Measurements from ENCODE around the gene CFAP97D2. TPM values are rescaled to one million over a fixed set of nuclear protein-coding genes. Genes with fewer than 3 reads are reported as not detected.
"Not testable (repeated sequence)": the region's sequence is repeated elsewhere in the genome, so short reads cannot be mapped to it uniquely, and the experiment has no call there.

The CFAP97D2 gene
- total and polyA plus RNA-seq, 2 of the 13 experiments (the other 11 are each of a cell fraction or from before 2014, with no cell fraction given) = not detected

DNA sequence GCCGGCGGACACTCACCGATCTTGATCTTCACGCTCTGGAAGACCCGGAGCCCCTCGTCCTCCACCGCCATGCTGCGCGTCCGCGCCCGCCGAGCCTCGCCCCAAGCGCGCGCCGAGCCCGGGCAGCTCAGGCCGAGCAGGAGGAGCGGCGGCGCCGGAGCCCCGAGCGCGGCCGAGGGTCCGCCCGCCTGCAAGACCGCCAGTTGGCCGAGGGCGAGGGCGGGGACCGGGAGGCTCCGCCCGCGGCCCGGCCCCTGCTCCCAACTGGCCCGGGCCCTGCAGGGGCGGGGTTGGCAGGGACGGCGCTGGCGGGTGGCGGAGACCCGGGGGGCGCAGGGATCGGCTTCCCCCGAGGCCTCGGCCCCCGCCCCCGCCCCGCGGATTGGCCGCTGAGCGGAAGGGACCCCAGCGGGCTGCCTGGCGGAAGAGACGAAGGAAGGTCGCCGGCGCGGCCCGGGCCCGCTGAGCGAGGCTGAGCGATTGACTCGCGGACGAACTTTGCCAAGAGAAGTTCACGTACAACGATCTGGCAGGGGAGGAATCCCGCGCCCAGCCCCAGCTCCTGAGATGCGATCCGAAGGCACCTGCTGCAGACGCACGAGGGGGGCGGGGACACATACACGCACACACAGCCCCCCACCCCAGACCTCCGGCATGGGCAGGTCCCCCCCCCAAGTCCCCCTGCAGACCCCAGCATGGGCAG lies 46.5 kb upstream of the CFAP97D2 start, which contains the start of gene RASA3 (continued):
- TF ChIP-seq, protein P1, sequence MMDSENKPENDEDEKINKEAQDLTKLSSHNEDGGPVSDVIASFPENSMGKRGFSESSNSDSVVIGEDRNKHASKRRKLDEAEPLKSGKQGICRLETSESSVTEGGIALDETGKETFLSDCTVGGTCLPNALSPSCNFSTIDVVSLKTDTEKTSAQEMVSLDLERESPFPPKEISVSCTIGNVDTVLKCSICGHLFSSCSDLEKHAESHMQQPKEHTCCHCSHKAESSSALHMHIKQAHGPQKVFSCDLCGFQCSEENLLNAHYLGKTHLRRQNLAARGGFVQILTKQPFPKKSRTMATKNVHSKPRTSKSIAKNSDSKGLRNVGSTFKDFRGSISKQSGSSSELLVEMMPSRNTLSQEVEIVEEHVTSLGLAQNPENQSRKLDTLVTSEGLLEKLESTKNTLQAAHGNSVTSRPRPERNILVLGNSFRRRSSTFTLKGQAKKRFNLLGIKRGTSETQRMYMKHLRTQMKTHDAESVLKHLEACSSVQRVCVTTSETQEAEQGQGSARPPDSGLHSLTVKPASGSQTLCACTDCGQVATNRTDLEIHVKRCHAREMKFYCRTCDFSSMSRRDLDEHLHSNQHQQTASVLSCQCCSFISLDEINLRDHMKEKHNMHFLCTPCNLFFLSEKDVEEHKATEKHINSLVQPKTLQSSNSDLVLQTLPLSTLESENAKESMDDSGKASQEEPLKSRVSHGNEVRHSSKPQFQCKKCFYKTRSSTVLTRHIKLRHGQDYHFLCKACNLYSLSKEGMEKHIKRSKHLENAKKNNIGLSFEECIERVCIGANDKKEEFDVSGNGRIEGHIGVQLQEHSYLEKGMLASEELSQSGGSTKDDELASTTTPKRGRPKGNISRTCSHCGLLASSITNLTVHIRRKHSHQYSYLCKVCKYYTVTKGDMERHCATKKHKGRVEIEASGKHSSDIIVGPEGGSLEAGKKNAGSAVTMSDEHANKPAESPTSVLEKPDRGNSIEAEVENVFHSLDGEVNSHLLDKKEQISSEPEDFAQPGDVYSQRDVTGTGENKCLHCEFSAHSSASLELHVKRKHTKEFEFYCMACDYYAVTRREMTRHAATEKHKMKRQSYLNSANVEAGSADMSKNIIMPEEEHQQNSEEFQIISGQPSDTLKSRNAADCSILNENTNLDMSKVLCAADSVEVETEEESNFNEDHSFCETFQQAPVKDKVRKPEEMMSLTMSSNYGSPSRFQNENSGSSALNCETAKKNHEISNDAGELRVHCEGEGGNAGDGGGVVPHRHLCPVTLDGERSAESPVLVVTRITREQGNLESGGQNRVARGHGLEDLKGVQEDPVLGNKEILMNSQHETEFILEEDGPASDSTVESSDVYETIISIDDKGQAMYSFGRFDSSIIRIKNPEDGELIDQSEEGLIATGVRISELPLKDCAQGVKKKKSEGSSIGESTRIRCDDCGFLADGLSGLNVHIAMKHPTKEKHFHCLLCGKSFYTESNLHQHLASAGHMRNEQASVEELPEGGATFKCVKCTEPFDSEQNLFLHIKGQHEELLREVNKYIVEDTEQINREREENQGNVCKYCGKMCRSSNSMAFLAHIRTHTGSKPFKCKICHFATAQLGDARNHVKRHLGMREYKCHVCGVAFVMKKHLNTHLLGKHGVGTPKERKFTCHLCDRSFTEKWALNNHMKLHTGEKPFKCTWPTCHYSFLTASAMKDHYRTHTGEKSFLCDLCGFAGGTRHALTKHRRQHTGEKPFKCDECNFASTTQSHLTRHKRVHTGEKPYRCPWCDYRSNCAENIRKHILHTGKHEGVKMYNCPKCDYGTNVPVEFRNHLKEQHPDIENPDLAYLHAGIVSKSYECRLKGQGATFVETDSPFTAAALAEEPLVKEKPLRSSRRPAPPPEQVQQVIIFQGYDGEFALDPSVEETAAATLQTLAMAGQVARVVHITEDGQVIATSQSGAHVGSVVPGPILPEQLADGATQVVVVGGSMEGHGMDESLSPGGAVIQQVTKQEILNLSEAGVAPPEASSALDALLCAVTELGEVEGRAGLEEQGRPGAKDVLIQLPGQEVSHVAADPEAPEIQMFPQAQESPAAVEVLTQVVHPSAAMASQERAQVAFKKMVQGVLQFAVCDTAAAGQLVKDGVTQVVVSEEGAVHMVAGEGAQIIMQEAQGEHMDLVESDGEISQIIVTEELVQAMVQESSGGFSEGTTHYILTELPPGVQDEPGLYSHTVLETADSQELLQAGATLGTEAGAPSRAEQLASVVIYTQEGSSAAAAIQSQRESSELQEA (CRISPR knock-in tag; IDR thresholded peaks at IDR 0.05; ENCODE audit: not compliant biosample characterization) = no peak
- no peak for TF ChIP-seq ZNF138 (CRISPR knock-in tag; IDR thresholded peaks at IDR 0.05; ENCODE audit: low read depth)

- H3K36me3 ChIP-seq (replicated peaks in 1 of 2; ENCODE audit: control insufficient read depth in 1 of 2, insufficient read depth in 2 of 2, low read length in 2 of 2); ATAC-seq; H3K27ac ChIP-seq (ENCODE audit: extremely low read length, insufficient read depth, low read length); H3K4me1 ChIP-seq (ENCODE audit: insufficient read depth, low read length); DNase-seq (ENCODE audit: low spot score); H4K20me1 ChIP-seq (ENCODE audit: insufficient read depth, low read length); in situ Hi-C loops (cut with HindIII; ENCODE audit: extremely low pct_ligation_motif_present, low pct_unique_long_range_greater_than_20kb); BruUV-seq (replicated peaks); intact Hi-C loops (cut with micrococcal nuclease; ENCODE audit: unreplicated experiment); H3K4me2 ChIP-seq (ENCODE audit: low read depth, low read length); H3K9me3 ChIP-seq (ENCODE audit: low read length); FAIRE-seq; CTCF ChIA-PET (ENCODE audit: low intra/inter-chr PET ratio, low total read pairs); H3K4me3 ChIP-seq (replicated peaks in 1 of 3; ENCODE audit: insufficient read depth in 1 of 3, low read depth in 2 of 3, low read length in 3 of 3); H3K79me2 ChIP-seq (ENCODE audit: insufficient read depth, low read length); H2AFZ ChIP-seq (ENCODE audit: low read length); H3K9ac ChIP-seq (ENCODE audit: insufficient read depth, low read depth, low read length); POLR2A ChIA-PET: not testable (repeated sequence)
- no CpG with 5 or more reads among the region's 9 CpGs for WGBS (ENCODE audit: low lambda C conversion rate)
- peaks cover 14 to 59% of the 10 kb centered on the region in 2 experiments for H3K27me3 ChIP-seq (ENCODE audit: control insufficient read depth in 1 of 2, insufficient read depth in 2 of 2, low read length in 2 of 2)
Observed at GRCh38 chr13:114133126-114133525, 45.9 kb upstream of the CFAP97D2 start.

DNA sequence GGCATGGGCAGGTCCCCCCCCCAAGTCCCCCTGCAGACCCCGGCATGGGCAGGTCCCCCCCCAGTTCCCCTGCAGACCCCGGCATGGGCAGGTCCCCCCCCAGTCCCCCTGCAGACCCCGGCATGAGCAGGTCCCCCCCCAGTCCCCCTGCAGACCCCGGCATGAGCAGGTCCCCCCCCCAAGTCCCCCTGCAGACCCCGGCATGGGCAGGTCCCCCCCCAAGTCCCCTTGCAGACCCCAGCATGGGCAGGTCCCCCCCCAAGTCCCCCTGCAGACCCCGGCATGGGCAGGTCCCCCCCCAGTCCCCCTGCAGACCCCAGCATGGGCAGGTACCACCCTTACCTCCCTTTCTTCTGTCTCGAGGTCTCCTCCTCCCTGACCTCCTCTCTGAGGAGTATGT lies 45.5 kb upstream of the CFAP97D2 start:
- H3K4me3 ChIP-seq (replicated peaks in 1 of 3; ENCODE audit: insufficient read depth in 1 of 3, low read depth in 2 of 3, low read length in 3 of 3); intact Hi-C loops (cut with micrococcal nuclease; ENCODE audit: unreplicated experiment); H3K4me2 ChIP-seq (ENCODE audit: low read depth, low read length); ATAC-seq; H3K27ac ChIP-seq (ENCODE audit: extremely low read length, insufficient read depth, low read length); POLR2A ChIA-PET; DNase-seq (ENCODE audit: low spot score); H3K79me2 ChIP-seq (ENCODE audit: insufficient read depth, low read length); FAIRE-seq; H2AFZ ChIP-seq (ENCODE audit: low read length); H3K36me3 ChIP-seq (replicated peaks in 1 of 2; ENCODE audit: control insufficient read depth in 1 of 2, insufficient read depth in 2 of 2, low read length in 2 of 2); H3K9me3 ChIP-seq (ENCODE audit: low read length); H4K20me1 ChIP-seq (ENCODE audit: insufficient read depth, low read length); in situ Hi-C loops (cut with HindIII; ENCODE audit: extremely low pct_ligation_motif_present, low pct_unique_long_range_greater_than_20kb); H3K4me1 ChIP-seq (ENCODE audit: insufficient read depth, low read length); BruUV-seq (replicated peaks); CTCF ChIA-PET (ENCODE audit: low intra/inter-chr PET ratio, low total read pairs); H3K9ac ChIP-seq (ENCODE audit: insufficient read depth, low read depth, low read length): not testable (repeated sequence)
- WGBS (ENCODE audit: low lambda C conversion rate) = 75% methylated on average over 2 of the region's 7 CpGs
- peaks cover 14 to 55% of the 10 kb centered on the region in 2 experiments for H3K27me3 ChIP-seq (ENCODE audit: control insufficient read depth in 1 of 2, insufficient read depth in 2 of 2, low read length in 2 of 2)

Data from HepG2 (cell line).